Measurements from ENCODE around the gene DHX40. TPM values are rescaled to one million over a fixed set of nuclear protein-coding genes. Genes with fewer than 3 reads are reported as not detected.

DHX40 gene
- total and polyA plus RNA-seq, 9 donors: 24.9 to 45.6 (median 36.9) TPM

- no peak for TF ChIP-seq POLR2A (IDR thresholded peaks at IDR 0.05)
- TF ChIP-seq EP300 (IDR thresholded peaks at IDR 0.05): no peak
- no peak for TF ChIP-seq CTCF (IDR thresholded peaks at IDR 0.05)
- Histone ChIP-seq H3K27me3 (no peaks in the 10 kb centered on the region), H3K36me3 (no peaks in the 10 kb centered on the region), H3K27ac (no peak overlapping the region), H3K4me1 (ENCODE audit: insufficient read depth) (no peaks in the 10 kb centered on the region), H3K4me3 (no peak overlapping the region), H3K9me3 (no peaks in the 10 kb centered on the region)
- no peak for DNase-seq
- intact Hi-C loops (cut with DNase I): no loop called here
- WGBS, 3 donors: 77 to 95% (median 91%) methylated on average over 1 of the region's 1 CpG
Measured at GRCh38 chr17:59527931-59528330, 37.5 kb upstream of the DHX40 start.

- DNase-seq: no peak
- no peak for TF ChIP-seq CTCF (IDR thresholded peaks at IDR 0.05)
- no peak for TF ChIP-seq POLR2A (IDR thresholded peaks at IDR 0.05)
- TF ChIP-seq EP300 (IDR thresholded peaks at IDR 0.05): no peak
- Histone ChIP-seq H3K27ac (no peak overlapping the region), H3K4me1 (ENCODE audit: insufficient read depth) (no peaks in the 10 kb centered on the region), H3K36me3 (no peaks in the 10 kb centered on the region), H3K27me3 (no peaks in the 10 kb centered on the region), H3K9me3 (no peaks in the 10 kb centered on the region), H3K4me3 (no peak overlapping the region)
- intact Hi-C loops (cut with DNase I): no loop called here
- WGBS, 3 donors: 79 to 93% (median 89%) methylated on average over 1 of the region's 1 CpG
Measured at GRCh38 chr17:59530531-59530930, 34.9 kb upstream of the DHX40 start.

- TF ChIP-seq EP300 (IDR thresholded peaks at IDR 0.05): no peak
- no peak for TF ChIP-seq CTCF (IDR thresholded peaks at IDR 0.05)
- no peak for TF ChIP-seq POLR2A (IDR thresholded peaks at IDR 0.05)
- Histone ChIP-seq H3K4me1 (ENCODE audit: insufficient read depth) (no peaks in the 10 kb centered on the region), H3K27me3 (no peaks in the 10 kb centered on the region), H3K9me3 (no peaks in the 10 kb centered on the region), H3K36me3 (no peaks in the 10 kb centered on the region), H3K27ac (no peak overlapping the region), H3K4me3 (no peak overlapping the region)
- WGBS, 3 donors: 86 to 90% (median 88%) methylated on average over 5 of the region's 5 CpGs
- intact Hi-C loops (cut with DNase I): no loop called here
- no peak for DNase-seq
Measured at GRCh38 chr17:59533694-59534093, 31.7 kb upstream of the DHX40 start.

- H3K27ac ChIP-seq: no peak overlapping the region
- 52 to 67% (median 55%) methylated on average over 1 of the region's 1 CpG for WGBS, 3 donors
- DNase-seq: no peak
- H3K4me1 ChIP-seq (ENCODE audit: insufficient read depth): no peaks in the 10 kb centered on the region
- intact Hi-C loops (cut with DNase I): no loop called here
- no peaks in the 10 kb centered on the region for H3K36me3 ChIP-seq
- no peaks in the 10 kb centered on the region for H3K9me3 ChIP-seq
- H3K4me3 ChIP-seq: no peak overlapping the region
- H3K27me3 ChIP-seq: no peaks in the 10 kb centered on the region
- TF ChIP-seq POLR2A (IDR thresholded peaks at IDR 0.05) (no peak), EP300 (IDR thresholded peaks at IDR 0.05) (no peak), CTCF (IDR thresholded peaks at IDR 0.05) (no peak)
Measured at GRCh38 chr17:59534583-59534982, 30.8 kb upstream of the DHX40 start.
